ENCODE data around the gene OGFOD1.

Gene OGFOD1

GRCh38 chr16:56428091-56428490 lies 23.3 kb upstream of the OGFOD1 start:
- DNase-seq: no peak

- no peak for DNase-seq
Measured at GRCh38 chr16:56436258-56436657, 15.1 kb upstream of the OGFOD1 start.

DNA sequence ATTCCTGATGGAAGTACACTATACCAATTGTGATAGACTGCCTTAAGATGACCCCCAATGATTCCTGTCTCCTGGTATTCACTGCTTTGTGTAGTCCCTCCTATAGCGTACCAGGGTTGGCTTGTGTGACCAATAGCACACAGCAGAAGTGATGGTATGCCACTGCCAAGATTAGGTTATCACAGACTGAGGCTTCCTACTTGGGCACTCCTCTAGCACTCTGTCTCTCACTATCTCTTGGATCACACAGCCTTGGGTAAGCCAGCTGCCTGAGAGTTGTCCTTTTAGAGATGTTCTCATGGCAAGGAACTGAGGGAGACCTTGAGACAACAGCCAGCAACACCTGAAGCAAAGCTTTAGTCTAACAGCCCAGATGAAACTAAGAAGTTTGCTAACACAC lies 13.3 kb upstream of the OGFOD1 start:
- DNase-seq: no peak

DNA sequence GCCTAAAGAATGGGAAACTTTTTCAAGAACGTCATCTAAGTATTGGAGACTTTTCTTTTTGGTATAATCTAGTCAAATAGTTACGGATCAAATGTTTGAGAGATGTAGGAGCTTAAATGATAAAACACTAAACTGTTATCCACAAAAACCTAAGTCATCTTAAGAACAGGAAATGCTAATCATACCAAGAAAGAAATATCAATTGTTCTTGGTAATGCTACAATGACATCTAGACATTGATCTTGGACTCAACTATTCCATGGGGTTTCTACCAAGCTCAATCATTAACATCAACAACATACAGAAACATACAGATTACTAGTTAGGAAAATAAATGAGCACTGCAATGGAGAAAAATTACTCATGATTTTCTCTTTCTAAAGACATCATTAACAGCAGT lies 4.1 kb upstream of the OGFOD1 start:
- no peak for DNase-seq

GRCh38 chr16:56448005-56448404 lies 3.3 kb upstream of the OGFOD1 start:
- no peak for DNase-seq

DNA sequence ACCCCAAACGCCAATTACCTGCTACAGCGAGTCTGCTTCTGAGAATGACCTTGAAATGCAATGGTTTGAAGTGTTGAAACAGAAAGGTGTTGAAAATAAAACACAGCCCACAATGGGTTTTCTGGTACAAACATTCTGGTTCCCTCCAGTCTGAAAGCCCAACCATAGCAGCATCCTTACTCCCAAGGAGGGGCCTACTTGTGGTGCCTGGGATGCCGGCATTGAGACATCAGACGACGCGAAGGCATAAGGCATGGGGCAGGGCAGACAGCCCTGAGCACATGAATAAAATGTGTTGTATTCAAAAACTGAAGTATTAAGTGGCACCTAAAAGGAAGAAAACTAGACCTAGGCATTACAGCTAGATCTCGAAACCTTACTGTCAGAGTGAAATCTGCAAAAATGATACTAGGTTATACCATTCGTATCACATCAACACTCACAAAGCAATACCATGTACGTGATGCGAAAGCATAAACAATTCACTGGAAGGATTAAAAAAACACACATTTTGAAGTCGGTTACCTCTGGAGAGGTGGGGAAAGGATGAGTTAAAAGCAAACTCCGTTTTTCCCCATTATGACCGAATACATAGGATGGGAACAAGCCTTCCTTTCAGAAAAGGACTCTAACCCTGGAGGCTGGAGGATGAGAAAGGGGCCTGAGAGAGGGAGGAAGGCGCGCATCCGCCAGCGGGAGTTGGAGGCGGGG lies 924 bp upstream of the OGFOD1 start:
- no peak for DNase-seq

DNA sequence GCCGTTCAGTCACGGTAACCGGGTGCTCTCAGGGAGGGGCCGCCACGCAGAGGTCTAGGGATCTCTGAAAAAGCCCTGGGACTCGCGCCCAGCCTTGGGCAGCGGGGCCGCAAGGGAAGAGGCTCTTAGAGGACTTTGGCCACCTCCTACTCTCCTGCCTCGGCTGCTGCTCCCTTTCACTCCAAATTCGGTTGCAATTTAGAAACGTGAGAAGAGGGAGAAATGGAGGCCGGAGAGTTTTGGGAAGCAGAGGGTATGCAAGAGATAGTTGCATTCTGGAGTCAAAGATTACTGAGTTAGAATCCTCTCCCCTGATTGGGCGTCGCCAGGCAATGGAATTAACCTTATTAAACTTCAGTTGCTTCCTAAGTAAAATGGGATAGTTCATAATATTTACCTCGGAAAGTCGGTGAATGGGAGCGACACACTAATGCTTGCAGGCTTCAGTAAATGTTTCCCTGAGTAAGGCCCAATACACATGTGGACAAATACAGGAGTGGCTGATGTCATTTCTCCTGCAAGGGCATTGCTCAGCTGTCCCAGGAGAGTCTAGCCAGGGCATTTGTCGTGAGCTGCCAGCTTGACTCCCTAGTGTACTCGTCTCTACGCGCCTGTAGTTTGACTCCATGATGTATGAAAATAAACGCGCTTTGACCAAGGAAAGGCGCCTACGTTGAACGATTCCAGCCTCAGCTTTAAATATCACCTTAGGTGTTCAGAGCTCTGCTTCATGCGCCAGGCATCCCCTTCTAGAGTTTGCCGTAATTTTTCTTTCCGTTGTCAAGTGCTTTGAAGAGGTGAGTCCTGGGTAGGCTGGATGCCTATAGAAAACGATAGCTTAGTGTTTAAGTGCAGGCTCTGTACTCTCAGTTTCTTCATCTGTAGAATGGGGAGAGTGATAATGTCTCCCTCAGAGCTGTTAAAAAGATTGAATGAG lies 667 bp downstream of the OGFOD1 start:
- DNase-seq: peak; percentile 18

DNA sequence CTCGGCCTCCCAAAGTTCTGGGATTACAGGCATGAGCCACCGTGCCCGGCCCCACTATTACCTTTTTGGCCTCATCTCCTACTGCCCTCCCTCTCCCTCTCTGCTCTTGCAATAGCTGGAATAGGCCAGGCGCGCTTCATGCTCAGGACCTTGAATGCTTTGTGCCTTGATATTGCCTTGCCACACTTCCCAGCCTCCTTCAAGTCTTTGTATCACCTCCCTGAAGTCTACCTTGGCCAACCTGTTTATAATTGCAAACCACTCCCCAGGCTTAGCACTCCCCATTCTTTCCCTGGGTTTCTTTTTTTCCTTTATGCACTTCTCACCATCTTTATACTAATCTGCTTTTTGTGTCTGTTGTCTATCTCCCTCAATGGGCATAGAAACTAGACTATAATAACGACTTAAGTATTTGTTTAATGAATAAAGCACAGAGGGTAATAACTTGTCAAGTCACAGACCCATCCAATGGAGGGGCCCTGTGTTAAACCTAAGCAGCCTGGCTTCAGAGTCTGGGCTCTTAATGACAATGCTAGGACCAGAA lies 6.6 kb downstream of the OGFOD1 start:
- DNase-seq: no peak

DNA sequence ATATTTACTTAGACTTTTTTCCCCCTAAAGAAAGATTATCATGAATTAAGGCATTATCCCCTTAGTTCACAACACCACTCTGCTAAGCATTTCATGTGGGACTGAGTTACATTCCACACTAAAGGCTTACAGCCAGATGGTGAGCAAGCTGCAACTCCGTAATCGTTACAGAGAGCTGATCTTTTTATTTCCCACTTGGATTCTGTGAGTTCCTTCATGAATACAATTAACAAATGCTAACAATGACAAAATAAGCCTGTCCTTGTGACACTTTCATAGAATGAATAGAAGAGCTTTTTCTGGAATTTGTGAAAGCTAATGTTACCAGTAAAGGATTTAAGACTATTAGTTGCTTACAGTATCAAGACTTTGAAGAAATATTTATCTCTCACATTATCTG lies 8.7 kb downstream of the OGFOD1 start:
- DNase-seq: no peak

GRCh38 chr16:56462064-56462796 lies 10.9 kb downstream of the OGFOD1 start:
- no peak for DNase-seq

GRCh38 chr16:56463153-56463552 lies 11.8 kb downstream of the OGFOD1 start:
- DNase-seq: no peak

GRCh38 chr16:56466344-56466743 lies 15.0 kb downstream of the OGFOD1 start:
- no peak for DNase-seq

GRCh38 chr16:56468800-56469199 lies 17.4 kb downstream of the OGFOD1 start:
- no peak for DNase-seq

- DNase-seq: no peak
Measured at GRCh38 chr16:56469748-56470147, 18.4 kb downstream of the OGFOD1 start.

GRCh38 chr16:56470232-56470631 lies 18.9 kb downstream of the OGFOD1 start:
- no peak for DNase-seq

DNA sequence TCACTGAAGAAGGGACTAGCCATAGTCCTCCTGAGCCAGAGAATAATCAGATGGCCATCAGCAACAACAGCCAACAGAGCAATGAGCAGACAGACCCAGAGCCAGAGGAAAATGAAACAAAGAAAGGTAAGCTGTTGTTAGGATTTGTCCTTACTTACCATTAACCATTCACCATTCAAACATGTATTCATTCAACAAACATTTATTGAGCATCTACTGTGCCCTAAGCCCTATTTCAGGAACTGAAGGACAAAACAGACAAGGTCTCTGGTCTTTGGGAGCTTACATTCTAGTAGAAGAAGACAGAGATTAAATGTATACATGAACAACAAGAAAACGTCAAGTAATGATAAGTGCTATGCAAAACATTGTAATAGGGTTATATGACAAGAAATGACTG lies 19.3 kb downstream of the OGFOD1 start:
- DNase-seq: no peak

DNA sequence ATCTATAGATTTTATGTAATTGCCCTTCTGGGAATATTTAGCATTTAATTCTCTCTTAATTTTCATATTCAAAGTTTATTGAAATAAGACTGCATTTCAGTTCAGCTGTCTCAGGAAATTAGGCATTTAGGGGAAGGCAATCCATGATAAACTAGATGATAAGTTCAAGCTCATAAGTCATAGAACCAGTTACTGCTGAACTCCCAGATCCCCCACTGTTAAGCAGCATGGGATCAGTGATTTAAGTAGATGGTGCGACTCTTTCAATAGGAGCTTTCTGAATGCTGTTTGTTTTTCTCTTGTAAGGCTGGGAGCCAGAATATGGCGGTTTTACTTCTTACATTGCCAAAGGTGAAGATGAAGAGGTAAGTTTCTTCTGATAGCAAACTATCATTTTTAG lies 23.8 kb downstream of the OGFOD1 start:
- DNase-seq: no peak

GRCh38 chr16:56477096-56477878 lies 25.9 kb downstream of the OGFOD1 start:
- peak; percentile 89 for DNase-seq

DNA sequence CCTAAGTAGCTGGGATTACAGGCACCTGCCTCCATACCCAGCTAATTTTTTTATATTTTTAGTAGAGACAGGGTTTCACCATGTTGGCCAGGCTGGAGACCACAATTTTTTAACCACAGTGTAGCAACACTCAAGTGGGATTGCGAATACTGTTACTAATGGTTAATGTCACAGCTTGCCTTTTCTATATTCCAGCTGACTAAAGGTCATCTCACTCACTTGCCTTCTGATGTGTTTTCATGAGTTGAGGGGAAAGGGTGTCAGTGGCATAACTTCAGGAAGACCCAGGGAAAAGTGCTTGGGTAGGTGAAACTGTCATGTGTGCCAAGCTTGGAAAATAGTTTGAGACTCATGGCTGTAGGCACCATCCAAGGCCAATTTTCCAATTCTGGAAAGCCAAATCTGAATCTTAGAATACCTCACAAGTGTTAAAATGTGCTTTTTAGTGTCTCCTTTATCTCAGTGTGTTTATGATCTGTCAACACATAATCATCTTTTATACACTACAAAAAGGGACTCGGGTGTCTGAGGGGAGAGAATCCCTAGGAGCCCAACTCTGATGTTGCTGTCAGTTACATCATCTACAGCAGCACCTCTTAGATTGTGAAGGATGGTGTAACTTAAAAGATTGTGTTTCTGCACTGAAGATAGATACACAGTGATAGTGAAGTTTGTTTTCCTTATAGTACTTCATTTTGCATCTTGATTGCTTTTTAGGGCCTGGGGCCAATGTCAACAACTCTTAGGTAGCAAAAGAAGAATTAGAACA lies 27.1 kb downstream of the OGFOD1 start:
- peak; percentile 43 for DNase-seq

DNA sequence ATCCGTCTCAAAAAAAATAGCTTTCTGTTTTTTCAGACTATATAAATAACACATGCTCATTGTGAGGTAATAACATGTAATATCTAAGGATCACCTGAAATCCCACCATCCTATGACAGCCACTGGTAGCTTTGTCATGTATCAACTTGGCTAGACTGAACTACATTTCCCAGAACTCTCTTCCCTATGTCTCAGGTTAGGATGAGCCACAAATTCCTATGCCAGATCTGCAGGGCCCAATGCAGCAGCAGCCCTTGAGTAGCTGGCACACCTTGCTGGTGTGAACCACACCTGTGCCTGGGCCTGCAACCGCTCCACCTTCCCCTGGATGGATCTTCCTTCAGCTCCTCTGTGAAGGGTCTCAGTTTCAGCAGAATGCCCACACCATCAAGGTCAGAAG lies 28.1 kb downstream of the OGFOD1 start:
- DNase-seq: no peak

DNA sequence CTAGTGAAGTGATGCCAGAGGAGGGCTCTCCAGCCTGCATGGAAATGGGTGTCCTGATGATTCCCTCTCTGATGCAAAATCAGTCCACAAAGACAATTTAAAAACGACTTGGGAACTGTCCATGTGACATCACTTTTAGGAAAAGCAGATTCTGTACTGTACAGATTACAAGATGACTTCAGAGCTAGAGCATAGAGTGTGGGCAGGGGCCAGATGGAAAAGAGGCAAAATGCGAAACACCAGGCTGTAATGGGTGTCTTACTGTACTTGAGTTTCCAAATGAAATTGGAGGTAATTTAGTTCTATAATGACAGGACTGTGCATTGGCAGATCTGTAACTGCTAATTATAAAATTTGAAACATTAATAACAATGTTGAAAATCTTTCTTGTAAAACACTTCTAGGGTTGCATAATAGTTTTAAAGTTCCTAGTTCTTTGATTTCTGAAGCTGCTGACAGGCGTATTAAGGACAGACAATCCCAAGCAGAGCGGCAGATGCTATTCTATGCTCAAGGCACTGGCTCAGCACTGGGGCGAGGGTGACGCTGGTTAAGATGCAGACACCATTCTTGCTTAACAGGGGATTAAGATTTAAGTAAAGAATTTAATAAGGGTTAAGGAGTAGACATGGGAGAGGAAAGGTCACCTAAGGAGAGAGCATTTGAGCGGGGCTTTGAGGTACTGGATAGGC lies 29.6 kb downstream of the OGFOD1 start:
- no peak for DNase-seq
